Amniotic stem cell (primary cell): ENCODE results near the gene RAB8B.
"Not testable (repeated sequence)": the region's sequence is repeated elsewhere in the genome, so short reads cannot be mapped to it uniquely, and the experiment has no call there.

ENCODE experiments used
- DNase-seq: peaks from one replicate; lab custom pipeline; 2025; lab: John Stamatoyannopoulos, UW

Gene RAB8B

DNA sequence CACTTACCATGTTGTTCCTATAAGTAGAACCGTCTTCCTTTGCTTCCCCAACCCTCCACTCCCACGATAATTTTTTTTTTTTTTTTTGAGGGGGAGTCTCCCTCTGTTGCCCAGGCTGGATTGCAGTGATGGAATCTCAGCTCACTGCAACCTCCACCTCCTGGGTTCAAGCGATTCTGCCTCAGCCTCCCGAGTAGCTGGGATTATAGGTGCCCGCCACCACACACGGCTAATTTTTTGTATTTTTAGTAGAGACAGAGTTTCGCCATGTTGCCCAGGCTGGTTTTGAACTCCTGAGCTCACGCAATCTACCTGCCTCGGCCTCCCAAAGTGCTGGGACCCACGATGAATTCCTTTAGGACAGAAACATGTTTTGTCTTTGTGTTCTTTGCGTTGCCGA, 19.4 kb downstream of the RAB8B start:
- DNase-seq = not testable (repeated sequence)

DNA sequence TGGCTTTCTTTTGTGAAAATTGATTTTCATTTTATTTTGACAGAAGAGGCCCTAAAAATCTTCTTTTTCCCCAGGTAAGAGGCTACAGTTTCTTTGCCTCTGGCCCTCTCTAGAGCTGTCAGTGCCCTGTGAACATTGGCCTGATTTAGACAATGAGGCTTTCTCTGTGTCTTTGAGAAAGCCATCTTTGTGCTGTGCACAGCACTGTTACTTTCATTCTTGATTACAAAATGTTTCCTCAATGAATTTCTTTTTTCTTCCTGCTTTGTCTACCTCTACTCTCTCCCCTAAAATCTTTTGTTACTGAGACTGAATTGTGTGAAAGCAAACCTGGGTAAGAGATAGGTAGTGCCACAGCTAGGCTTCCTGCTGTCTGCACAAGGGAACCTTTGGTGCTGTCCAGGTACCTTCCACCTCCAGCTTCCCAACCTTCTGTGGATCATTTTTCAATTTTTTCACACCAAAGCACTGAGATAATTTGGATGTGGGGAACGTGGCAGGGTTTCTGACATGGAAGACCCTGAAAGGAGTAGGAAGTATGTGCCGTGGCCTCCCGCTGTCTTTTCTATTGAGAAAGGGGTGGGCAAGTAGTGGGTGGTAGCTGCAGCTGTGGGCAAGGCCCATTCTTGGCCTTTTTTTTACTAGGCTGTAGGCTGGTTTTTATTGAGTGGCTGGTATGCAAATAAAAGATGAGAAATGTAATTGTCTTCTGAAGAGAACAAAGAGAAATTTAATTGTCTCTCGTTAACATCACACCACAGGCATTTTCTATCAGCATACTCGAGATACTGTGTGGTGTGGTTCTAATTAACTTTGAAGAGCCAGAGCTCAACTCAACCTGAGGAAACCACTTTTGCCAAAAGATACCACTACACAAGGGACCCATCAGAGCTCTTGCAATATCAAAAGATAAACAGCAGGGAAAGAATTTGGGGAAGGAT, 21.0 kb downstream of the RAB8B start:
- DNase-seq = no peak

DNA sequence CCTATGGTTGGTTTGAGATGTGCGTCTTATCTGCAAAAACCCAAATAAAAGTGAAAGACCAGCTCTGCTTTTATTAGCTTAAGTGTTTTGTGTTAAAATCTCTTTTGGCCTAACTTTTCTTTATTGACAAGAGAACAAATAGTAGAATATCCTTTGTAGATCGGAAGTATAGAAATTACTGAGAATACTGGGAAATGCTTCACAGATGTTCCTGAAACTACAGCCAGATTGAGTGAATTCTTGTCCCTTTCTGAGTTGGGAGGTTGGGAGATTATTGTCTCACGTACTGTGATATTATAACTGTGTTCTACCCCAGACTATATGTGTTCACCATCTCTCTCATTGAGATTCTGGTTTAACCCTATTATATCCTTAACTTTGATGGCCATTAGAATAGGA, 21.7 kb downstream of the RAB8B start:
- DNase-seq = no peak

DNA sequence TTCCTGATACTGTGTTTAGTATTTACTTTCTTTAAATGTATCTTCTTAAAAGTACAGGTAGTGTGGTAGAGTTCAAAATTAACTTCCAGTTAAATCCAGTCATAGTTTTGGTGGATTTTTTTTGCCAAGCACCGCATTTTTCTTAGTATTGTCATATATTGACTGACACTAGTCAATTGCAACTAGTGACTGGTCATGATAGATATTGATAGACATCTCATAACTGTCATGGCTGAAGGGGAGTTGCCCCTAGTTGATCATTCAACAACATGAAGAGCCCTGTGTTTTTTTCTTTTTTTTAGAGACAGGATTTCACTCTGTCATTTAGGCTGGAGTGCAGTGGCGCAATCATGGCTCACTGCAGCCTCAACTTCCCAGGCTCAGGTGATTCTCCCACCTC, 22.1 kb downstream of the RAB8B start:
- DNase-seq = no peak

DNA sequence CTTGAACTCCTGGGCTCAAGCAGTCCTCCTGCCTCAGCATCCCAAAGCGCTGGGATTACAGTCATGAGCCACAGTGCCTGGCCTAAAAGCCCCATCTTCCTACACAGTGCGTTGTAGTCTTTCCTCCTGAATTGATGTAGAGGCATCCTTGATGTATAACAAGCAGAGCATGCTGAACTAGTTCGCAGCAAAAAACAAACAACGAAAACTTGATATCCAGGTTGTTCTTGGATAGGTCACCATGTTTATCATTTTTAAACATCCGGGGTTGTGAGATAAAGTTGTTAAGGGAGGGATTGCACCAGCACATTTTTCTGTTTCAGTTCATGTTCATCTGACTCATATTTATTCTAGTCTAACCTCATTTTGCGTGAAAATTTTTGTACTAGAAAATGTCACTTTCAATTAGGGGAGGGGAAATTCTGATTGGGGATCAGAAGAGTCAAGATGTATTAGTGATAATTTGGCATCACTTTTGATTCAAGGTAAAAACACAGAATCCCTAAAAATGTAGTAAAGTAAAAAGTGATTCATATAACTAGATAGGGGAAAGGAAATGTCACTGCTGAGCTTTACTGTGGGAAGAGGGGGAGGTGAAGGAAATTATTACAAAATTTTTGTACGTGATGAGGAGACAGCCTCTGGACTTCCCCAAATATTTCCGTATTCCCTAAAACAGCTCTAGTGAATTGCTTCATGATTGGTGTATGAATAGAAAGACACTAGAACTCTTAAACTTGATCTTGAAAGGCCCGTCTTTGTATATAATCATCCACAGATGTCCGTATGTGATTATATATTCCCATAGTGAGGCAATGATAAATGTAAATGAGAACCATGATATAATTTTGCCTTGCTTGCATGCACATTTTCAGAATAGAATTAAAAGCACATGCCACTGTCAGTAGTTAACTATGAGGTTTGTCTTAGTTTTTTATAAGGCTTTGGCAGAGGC, 22.9 kb downstream of the RAB8B start:
- peak; percentile 53 for DNase-seq

DNA sequence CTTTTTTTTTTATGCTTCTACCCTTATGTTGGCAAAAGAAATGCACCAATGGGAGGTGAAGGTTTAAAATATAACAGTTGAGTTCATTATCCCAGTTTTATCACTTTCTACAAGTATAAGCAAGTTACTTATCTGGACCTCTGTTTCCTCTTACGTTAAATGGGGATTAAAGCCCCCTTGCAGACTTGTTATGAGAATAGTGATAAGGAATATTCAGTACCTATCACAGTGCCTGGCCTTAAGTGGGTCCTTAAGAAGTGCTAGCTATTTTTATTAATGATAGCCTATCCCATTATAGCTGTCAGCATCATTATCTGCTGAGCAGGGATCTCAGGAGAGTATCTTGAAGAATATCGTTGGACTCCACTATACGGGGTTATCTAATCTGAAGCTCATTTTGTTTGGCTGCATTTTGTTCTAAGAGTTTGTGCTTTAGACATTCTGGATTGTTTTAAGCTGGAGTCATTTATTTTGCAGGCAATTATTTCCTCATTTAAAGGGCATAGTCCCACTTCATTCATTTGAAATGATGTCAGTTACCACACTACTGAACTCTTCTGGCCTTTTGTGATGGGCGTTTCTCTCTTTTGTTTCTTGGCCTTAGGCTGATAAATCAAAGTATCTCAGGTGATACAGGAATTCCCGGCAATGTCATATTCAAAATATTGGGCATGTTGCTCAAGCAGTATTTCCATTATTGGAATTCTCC, 28.8 kb downstream of the RAB8B start:
- DNase-seq = no peak

DNA sequence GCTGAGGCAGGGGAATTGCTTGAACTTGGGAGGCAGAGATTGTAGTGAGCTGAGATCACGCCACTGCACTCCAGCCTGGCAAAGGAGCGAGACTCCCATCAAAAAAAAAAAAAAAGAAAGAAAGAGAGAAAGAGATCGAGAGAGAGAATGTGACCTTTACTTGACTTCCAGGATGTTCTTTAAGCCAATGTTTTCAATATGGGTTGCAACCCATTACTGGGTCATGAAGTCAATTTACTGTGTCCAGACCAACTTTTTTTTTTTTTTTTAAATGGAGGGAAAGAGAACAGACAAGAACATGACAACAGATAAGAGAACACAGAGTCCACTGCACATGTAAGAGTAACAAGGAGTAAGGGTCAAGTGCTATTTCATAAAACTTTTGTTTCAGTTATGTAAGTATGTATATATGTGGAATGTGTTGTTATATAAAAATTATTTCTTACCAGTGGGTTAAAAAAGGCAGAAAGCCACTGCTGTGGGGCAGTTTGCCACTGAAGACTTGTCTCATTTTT, 29.8 kb downstream of the RAB8B start:
- no peak for DNase-seq

DNA sequence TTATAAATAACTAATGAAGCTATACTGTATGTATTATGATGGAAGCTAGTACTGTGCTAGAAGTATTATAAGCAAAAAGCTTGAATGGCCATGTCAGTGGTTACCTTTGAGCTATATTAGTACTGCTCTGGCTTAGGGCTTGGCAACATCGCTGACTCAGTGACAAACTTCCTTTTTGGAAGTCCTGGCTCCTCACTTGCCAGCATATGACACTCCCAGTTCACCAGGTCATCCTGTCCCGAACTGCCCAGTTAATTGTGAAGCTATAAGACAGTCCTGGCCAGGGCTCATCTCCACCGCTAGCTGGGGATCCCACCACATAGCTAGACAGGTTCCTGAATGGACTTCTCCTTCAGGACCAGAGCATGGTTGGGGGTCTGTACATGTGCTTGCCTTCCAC, 31.9 kb downstream of the RAB8B start:
- DNase-seq = no peak

DNA sequence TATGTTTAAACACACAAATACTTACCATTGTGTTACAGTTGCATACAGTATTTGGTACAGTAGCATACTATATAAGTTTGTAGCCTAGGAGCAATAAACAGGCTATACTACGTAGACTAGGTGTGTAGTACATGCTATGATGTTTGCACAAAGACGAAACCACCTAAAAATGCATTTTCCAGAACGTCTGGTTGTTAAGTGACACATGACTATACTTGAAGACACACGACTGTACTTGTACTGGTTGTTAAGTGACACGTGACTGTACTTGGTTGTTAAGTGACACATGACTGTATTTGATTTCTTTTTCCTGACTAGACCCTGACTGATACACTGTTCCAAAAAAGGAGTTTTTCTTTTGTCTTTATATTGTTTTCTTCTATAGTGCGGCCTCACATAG, 34.1 kb downstream of the RAB8B start:
- no peak for DNase-seq

DNA sequence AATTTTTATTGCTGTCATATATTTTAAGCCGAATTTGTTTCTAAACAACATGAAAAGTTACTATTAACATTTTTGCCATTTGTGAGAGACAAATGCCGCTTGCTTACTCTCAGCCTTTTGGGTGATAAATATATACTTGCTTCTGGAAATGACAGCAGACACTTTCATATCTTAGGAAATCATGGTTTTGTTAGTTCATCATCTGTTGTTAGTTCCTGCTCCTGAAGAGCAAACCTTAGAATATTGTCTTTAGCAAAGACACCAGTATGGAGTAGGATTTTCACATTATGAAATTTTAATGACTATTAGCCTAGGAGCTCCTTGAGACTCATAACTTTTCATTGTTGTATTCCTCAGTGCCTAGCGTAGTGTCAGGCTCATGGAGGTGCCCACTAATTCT, 36.0 kb downstream of the RAB8B start:
- DNase-seq = no peak

DNA sequence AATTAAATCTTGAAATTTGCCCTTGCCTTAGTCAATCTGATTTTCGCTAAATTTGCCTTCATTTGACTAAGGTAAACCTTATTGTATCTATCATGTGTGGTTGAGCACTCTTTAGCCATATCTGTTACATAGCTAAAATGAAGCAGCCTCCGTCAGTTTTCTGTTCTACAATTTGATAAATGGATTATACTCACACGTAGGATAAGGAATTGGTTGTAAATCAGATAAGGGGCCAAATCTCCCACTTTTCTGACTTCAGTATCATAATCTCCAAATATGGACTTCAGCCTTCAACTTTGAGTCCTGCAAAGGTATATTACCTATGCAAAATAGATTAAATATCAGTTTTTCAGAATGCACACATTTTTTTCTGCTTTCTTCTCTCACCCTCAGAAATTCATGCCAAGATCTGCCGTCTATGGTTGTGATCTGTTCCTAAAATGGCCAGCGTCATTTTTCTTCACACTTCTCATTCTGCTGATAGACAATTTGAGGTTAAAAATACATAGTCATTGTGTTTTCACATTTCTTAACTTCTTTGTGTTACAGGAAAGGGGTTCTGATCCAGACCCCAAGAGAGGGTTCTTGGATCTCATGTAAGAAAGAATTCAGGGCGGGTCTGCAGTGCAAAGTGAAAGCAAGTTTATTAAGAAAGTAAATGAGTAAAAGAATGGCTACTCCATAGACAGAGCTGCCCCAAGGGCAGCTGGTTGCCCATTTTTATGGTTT, 36.9 kb downstream of the RAB8B start:
- DNase-seq = no peak

DNA sequence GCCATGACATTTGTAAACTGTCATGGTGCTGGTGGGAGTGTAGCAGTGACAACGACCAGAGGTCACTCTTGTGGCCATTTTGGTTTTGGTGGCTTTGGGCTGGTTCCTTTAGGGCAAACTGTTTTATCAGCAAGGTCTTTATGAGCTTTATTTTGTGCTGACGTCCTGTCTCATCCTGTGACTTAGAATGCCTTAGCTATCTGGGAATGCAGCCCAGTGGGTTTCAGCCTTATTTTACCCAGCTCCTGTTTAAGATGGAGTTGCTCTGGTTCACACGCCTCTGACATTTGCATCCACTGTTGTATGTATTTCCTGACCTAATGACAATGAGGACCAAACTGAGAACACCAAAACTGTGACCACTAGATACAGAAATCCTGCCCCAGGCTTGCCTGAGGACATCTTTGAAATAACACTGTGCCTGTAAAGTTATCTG, 37.6 kb downstream of the RAB8B start:
- DNase-seq = no peak

DNA sequence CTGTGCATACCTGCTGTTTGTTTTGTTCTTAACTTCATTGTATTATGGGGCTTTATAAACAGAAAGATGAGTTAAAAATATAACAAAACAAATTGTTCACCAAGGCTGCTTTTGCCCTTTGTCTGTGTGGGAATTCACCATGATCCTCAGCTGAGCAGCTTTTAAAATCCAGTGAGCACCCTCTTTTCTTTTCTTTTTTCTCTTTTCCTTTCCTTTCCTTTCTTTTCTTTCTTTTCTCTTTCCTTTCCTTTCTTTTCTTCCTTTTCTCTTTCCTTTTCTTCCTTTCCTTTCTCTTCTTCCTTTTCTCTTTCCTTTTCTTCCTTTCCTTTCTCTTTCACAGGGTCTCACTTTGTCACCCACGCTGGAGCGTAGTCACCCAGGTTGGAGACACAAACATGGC, 38.3 kb downstream of the RAB8B start:
- no peak for DNase-seq

DNA sequence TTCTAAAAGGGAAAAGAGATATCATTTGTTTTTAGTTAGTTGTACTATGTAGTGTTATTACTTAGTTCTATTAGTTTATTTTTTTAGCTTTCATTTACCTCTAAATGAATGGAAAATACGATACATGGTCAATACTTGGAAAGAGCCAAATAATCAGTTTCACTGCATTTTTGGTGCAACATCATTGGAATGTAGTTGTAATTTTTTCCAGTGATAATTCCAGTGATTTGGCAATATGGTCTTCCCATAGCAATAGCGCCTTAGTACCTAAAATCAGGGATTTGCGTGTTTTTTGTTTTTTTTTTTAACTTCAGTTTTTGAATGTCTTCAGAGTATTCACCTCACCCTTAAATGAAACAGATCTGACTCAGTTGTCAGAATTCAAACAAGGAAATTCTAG, 41.8 kb downstream of the RAB8B start:
- DNase-seq = no peak

DNA sequence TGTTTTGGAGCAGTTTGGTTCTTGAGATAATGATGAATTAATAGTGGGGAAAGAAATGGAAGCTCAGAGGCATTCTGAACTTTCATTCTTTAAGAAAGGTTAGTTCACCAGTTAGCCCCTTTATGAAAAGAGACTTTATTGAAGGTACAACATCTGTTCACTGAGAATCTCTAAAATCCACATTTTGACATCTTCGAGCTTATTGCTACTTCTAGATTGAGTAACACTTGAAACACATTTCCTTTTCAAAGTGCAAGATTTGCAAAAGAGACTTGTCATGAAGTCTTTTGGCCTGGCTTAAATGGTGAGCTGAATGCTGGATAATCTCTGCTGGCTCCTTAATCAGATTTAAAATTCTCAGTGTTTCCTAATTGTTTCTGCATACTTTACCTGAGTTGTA, 42.3 kb downstream of the RAB8B start:
- DNase-seq = no peak

DNA sequence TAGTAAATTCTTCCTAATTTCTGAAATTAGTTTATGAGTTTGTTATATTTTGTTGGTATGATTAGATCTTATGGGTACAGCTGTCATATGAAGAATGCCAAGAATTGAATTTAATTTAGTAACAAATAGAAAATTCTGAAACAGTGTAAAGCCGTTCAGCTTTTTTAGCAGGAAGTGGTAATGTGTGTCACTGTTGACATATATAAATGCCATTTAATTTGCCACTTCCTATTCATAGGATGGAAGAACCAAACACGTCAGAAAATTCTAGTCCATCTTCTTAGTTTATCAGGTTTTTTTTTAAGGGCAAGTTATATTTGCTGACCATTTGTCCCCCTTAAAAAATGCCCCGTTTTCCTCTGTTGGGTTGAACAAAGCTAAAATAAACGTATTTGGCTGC, 43.0 kb downstream of the RAB8B start:
- DNase-seq = no peak

DNA sequence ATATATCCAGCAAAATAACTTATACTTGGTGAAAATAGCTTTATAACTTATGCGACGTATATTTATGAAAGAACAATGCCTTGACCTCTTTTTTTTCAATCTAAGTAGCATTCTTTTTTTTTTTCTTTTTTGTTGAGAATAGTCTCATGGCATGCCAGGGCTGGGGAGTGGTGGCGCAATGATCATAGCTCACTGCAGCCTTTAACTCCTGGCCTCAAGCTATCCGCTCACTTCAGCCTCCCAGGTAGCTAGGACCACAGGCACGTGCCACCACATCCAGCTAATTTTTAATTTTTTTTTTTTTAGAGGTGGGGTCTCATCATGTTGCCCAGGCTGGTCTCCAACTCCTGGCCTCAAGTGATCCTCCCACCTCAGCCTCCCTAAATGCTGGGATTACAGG, 43.5 kb downstream of the RAB8B start:
- DNase-seq = no peak

DNA sequence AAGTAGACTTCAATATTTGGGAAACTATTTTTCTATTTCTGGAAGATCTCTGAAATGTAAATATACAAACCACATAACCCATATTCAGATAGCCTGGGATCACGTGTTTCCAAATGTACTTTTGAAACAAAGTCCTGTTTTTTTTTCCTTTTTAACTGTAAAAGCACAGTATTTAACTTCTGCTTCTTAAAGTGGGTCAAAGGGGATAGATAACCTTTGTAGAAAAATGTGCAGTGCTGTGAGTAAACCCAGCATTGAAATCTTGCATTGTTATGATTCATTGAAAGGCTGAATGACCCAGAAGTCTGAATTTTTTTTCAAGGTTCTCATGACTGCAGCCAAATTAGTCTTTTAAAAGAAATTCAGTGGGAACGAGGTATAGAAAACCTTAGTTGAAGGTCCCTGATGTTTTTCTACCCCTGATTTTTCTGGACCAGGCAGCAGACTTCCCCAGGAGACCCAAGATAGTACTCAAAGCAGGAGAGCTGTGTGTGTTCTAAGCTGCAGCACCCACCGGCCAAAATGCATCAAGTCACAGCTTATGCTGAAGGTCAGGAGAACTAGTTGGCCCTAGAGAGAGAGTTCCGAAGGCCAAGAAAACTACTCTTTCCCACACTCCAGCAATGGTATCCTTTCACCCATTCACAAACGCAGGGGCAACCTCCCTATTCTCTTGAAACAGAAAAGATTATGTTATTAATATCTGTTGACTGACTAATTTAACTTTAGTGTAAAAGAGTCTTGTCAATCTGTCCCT, 44.4 kb downstream of the RAB8B start:
- DNase-seq = no peak

DNA sequence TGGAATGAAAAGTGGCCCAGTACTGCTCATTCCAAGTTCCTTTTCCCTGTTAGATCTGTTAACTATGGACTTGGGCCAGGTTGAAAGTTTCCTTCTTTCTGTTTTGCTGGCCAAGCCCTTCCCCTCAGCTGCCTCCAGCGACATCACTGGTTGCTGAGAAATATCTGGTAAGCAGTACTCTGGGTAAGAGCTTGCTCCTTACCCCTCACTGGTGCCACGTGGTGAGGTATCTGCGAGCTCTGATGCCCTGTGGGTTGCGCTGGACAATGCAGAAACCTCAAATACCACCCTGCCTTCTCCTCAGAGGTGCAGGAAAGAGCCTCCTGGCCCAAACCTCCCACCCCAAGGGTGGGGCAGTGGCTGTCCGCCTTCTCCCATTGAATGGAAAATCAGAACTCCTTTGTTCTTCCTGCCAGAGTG, 45.1 kb downstream of the RAB8B start:
- DNase-seq = no peak

DNA sequence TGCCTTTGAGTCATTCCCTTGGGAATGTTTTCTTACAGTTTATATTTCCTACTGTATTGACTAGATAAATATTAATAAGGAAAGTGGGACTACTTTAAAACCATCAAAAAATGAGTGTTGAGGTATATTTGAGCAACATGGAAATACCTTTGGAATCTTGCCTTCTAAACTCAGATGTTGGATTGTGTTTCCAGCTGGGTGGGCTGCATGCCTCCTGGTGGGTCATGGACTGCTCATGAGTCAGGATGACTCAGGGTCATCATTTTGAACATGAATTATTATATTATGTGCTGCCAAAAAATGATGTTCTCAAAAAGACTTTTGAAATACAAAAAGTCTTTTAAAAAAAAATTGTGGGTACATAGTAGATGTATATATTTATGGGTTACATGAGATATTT, 46.9 kb downstream of the RAB8B start:
- no peak for DNase-seq

DNA sequence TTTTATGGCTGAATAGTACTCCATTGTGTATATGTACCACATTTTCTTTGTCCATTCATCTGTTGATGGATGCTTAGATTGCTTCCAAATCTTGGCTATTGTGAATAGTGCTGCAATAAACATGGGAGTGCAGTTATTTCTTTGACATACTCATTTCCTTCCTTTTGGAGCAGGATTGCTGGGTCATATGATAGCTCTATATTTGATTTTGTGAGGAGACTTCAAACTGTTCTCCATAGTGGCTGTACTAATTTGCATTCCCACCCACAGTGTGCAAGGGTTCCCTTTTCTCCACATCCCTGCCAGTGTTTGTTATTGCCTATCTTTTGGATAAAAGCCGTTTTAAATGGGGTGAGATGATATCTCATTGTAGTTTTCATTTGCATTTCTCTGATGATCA, 47.7 kb downstream of the RAB8B start:
- not testable (repeated sequence) for DNase-seq
